NOMO-1 treated with dmso at 0.1 percent for 144 hours (cell line): ENCODE results near the gene EPHA2.
"Not testable (repeated sequence)": the region's sequence is repeated elsewhere in the genome, so short reads cannot be mapped to it uniquely, and the experiment has no call there.

Experiments used
- DNase-seq: peaks from one replicate; lab custom pipeline; 2025; ENCODE audit not compliant: unreplicated experiment; lab: John Stamatoyannopoulos, UW

The EPHA2 gene

DNA sequence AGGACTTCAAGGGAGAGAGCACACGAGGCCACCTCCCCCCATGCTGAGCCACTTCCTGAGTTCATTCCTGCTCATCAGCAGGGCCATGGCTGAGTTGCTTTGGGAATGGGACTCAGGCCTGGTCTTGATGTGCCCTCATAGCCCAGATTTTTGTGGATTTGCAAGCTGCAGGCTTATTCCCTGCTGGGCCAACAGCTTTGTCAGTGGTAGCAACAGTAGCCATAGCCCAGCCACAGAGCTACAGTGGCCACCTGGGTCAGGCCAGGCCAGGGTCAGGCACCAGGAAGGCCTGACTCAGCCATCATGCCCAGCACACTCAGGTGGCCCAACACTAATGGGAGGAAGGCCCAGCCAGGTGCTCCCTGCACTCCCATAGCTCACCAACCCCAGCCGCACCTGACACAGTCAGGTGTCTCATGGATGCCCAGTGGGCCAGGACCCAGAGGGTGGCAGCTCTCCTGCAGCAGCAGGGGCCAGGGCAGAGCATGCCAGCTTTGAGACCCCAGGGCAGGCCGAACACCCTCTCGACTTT lies 33.5 kb downstream of the EPHA2 start:
- DNase-seq: no peak

DNA sequence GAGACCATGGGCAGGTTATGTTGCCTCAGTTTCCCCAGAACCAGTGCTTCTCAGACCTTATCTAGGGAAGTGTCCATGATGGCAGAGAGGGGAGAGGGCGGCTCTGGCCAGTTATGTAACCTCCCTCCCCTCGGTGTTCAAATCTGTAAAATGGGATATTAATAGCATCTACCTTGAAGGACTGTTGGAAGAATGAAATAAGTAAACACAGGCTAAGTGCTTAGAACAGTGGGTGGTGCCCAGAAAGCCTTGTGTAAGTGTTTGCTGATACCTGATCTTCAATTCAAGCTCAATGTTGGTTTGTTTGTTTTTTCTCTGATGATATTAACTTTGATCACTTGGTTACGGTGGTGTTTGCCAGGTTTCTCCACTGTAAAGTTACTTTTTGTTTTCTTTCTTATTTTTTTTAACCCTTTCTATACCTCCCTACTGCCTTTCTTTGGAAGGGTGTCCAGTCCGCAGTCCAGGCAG lies 34.9 kb downstream of the EPHA2 start:
- no peak for DNase-seq

DNA sequence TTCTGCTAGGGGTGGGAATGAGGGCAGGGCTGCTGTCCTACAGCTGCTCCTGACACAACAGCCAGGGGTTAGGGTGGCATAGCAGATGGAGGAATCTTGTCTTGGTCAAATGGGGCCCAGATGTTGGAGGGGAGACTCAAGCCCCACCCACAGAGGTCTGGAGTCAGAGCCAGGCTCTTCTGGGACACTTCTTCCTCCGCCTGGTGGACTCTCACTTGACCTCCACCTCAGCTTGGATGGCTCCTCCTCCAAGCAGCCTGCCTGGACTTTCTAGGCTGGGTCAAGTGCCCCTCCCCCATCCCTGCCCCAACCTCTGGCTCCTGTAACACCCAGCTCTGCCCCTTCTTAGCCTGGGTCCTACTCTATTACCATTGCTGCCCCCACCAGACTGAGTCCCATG lies 35.5 kb downstream of the EPHA2 start:
- DNase-seq: no peak

DNA sequence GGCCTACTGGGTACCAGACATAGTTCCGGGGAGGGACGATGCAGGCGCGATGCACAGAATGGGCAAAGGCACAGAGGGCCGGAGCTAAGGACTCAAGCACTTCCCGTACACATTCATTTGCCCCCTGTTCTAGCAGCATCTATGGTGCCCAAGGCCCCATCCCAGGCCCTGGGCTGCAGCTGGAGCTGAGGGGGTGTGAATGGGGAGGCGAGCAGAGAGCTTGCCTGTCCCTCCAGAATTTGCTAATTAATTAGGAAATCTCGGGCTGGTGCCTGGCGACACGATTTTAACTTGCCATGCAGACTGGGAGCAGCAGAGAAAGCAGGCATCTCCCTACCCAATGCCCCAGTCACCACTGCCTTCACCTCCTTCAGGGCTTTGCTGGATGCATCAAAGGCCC lies 35.9 kb downstream of the EPHA2 start:
- DNase-seq: no peak

DNA sequence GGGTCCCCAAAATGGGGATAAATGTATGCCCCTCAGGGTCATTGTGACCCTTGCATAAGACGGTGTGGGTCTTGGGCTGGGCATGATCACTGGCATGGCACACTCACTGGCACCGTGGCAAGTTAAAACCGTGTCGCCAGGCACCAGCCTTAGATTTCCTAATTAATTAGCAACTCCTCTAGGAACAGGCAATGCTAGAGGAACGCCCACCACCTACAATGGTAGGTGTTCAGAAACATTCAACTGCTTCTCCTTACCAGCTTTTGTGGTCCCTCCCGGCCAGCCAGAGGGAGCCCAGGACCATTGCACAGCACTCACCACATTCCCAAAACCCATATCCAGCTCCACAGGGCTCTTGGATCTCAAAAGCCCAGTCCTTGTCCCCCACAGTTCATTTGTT lies 36.4 kb downstream of the EPHA2 start:
- DNase-seq: no peak

DNA sequence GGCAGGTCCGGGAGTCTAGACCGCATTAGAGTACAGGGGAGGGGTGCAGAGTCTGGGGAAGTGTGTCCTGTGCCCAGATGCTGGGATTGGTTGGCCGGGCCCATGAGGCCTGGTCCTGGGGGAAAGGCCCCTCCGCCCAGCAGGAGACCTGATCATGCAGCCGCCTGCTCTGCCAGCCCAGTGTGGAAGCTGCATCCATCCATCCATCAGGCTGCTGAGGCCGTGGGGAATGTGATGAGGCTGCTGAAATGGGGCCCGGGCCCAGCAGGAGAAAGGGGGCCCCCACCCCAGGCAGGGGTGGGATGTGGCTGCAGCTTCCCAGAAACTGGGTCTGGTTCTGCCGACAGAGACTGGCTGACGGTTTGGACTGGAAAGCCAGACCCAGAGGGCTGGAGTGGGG lies 37.2 kb downstream of the EPHA2 start:
- no peak for DNase-seq

DNA sequence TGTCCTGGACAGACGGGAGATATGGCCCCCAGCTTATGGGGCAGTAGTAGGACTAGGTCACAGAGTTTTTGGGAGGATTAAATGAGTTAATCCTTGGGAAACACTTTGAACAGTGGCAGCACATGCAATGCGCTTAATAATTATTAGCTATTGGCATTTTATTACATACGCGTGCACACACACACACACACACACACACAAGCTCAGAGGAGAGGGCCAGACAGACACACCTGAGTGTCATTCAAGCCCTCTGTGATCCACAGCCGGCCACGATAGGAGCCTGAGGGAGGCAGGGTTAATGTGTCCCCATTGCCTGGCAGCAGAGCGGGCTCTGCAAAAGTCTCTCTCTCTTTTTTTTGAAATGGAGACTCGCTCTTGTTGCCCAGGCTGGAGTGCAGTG lies 37.9 kb downstream of the EPHA2 start:
- no peak for DNase-seq

DNA sequence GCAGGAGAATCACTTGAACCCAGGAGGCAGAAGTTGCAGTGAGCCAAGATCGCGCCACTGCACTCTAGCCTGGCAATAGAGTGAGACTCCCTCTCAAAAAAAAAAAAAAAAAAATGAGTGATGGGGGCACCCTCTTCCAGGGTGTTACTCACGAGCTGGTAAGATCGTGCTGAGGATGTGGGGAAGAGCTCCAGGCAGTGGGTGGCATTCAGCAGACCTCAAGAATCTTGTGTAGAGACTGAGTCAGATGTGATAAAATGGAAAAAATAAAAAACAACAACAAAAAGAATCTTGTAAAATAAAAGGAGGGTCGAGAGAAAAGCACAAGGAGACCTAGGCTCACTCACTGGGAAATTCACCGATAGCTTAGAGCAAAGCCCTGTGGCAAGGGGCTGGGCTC lies 38.5 kb downstream of the EPHA2 start:
- no peak for DNase-seq

DNA sequence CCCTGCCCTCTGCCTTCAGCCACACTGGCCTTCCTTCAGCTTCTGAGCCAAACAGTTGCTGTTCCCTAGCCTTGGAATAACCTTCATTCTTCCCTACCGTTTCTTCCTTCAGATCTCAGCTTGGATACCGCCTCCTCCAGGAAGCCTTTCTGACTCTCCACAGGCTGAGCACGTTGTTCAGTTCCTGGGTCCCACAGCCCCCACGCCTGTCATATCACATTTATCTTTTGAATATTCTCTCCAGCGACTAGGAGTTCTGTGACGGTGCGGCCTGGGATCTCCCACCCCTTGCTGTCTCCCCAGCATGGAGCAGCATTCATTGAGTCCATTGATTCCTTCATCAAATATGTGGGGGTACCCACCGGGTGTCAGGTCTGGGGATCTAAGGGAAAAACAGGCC lies 39.2 kb downstream of the EPHA2 start:
- DNase-seq: no peak

DNA sequence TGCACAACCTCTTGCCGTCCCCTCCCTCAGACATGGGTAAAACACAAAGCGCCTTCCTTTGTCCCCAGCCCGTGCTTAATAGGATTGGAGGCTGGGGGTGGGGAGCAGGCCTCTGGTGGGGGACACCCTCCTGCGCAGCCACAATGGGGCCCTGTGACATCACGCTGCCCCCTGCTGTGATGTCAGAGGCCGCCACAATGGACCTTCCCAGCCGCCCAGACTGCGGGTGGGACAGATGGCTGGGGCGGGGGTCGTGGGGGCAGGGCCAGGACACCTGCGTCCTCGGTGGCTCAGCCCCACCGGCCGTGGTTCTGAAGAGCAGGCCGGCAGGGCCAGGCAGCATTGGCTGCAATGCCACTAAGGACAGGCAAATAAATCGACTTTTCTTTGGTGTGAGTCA lies 39.9 kb downstream of the EPHA2 start:
- DNase-seq: no peak

DNA sequence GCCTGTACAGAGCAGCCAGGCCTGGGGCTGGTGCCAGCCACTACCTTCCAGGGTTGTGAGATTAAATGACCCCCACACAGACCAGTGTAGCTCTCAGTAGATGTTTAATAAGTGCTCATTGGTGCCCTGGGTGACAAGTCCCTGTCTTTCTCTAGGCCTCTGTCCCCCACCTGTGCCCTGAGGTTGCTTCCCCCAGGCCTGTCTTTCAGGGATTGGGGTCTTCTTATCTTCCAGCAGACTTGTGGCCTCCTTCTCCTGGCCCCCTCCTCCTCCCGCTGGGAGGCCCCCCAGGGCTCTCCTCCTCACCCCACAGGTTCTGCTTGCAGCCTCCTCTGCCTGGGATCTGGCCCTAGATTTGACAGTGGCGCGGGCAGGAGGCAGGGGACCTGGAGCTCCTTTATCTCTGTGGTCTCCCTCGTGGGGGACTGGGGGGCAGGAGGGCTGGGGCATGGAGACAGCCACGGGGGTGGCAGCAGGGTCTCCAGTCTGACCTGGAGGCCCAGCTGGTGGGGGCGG lies 40.3 kb downstream of the EPHA2 start:
- DNase-seq: no peak

DNA sequence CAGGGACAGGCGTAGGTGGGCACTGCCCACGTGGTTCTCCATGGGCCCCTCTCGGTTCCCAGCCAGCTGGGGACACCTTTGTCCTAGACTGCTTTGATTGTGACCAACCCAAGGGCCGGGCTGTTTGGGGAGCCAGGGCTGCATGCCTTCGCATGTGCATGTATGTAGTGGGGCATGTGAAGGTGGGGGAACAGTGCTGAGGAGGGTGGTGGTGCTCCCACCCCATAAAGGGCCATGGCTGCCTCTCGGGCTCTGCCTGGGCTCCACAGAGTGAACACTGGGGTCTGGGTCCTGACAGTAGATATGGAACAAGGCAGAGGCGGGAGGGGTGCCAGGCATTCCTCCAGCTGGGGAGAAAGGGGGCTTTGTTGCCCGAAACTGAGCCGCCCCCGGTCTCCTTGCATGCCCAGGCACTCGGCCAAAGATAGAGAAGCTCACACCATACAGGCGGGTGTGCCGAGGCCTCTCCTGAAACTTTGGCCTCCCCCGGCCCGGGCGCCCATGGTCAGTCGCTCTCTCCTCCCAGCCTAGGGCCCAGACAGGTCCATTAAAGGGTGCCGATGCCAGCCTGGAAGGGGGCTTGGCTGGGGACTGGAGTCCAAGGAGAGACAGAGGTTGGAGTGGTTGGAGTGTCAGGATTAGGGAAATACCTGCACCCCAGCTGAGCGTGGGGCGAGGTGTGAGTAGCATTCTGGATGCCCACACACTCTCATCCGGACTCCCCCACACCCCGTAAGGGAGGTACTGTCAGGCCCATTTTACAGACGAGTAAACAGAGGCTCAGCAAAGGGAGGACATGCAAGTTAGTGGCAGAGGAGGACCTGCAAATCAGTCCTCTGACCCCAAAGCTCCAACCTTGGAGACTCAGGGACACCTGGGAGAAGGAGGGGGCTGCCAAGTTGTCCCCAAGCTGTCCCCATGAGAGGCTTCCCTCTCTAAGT lies 41.1 kb downstream of the EPHA2 start:
- no peak for DNase-seq

DNA sequence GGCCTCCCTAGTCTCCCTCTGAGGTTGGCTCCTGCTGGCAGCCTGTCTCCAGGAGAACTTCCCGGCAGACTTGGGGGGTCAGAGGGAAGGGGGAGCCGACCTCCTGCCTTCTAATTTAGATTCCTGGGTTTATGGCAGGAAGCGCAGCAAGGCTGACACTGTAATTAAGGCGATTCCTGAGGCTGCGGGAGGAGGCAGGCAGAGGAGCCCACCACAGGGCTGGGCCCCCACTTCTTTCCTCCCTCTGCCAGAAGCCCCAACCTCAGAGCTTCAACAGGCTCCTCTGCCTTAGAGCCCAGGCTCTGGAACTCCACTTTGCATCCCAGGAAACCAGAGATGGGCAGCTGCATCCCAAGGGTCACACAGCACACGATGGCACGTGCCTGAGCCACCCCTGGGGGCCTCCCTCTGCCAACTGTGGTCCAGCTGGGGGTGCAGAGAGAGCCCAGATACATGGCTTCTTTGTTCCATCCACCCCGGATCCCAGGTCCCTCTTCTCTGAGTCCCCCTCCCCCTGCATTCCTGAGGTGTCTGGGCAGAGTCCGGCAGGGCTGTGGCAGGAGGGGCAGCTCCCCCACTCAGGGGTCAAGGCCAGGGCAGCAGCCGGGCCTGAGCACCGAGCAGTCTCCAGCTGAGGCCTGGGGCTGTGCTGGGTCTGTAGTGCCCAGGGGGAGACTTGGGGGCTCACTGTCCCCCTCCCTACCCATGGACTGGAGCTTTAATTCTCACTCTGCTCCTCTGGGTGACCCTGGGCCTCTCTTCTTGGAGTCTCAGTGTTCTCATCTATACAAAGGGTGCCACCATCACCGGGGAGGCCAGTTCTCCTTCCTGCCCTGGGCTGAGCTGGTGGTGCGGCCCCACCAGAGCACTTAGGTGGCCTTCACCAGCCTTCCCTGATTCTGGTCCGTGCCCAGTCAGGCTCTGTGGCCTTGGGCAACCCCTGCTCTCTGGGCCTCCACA lies 43.0 kb downstream of the EPHA2 start:
- no peak for DNase-seq

DNA sequence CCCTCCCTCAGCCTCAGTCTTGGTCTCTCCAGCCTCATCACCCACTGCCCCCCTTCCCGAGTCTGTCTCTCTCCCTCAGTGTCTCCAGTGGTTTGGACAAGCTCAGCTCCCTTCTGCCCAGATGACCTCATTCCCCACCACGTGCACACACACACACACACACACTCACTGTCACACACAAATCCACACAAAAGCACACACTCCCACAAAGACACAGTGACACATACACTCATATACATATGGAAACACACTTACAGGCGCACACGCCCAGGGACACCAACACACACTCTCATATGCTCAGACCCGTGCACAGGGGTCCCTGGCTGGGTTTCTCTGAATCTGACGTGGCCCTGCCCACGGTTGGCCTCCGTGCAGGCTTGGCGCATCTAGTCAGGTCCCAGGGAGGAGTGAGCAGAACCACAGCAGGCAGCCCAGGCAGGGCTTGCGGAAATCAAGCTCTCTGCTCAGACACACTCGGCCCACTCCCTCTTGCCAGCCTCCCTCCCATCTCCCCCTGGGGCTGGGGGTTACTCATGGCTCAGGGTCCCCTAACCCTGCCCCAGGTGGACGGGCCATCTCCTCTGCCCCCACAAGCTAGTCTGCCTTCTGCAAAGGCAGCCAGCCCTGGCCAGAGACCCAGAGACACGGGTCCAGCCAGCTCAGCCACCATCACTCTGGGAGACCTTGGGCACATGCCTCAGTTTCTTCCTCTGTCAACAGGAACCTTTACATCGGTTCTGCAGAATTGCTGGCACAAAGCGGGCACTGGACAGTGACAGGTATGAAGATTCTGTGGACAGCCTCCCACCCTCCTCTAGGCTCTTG lies 43.9 kb downstream of the EPHA2 start:
- DNase-seq: no peak

DNA sequence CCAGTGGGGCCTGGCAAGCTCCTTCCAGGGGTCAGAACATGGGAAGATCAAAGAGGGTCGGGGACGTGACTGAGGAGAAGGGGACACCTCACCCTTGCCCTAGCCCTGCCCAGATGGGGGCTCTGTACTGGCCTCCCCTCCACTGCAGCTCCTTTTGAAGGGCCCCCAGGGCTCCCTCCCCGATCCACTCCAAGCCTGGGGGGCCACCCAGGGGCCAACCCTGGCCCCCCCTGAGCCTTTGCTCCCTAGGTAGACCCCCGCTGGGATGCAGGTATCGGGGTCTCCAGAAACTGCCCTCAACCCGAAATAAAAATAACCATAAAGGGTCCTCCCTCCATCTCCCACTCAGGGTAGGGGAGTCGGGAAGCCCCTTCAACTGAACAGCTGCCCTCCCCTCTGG lies 45.0 kb downstream of the EPHA2 start:
- DNase-seq: no peak

DNA sequence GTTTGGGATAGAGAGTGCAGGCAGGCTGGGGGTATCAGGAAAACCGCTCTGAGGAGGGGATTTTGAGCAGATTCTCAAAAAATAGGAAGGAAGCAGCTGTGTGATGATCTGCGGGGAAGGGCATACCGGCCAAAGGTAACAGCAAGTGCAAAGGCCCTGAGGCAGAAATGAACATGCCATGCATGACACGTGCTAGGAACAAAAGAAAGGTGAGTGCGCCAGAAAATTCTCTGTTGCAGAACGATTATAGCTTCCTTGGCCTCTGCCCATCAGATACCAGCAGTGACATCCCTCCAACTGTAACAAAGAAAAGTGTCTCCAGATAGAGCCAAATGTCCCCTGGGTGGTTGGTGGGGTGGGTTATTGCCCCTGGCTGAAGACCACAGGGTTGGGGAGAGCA lies 45.4 kb downstream of the EPHA2 start:
- DNase-seq: no peak

DNA sequence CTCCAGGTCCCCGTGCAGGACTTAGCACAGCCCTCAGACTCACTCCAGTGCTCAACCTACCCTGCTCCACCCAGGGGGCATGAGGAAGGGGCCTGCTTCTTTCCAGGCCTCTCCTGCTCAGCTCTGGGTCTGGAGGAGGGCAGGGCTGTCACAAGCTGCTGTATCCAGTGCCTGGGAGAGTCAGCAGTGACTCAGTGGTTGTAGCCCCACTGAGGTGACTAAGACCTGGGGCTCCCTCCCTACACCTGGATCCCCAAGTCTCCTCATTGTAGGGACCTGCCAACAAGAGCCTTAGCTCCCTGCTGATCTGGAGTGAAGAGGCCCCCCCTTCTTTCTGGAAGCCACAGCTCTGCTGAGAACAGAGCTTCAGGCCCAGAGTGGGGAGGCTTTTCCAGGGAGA lies 46.3 kb downstream of the EPHA2 start:
- no peak for DNase-seq

DNA sequence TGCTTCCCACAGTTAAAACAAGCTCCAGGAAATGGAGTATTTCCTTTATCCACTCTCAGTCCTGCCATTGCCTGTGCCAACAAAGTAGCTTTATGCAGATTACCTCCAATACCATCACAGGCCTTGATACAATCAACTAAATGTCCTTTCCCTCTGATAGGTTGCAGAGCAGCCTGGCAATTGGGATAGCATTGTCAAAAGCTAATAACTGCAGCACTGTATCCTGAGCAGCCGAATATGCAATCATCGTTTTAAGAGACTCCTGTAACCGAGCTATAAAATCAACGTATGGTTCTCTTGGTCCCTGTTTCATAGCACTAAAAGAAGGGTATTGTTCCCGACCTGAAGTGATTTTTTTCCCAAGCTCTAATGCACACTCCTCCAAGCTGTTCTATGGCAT lies 48.8 kb downstream of the EPHA2 start:
- DNase-seq: not testable (repeated sequence)

DNA sequence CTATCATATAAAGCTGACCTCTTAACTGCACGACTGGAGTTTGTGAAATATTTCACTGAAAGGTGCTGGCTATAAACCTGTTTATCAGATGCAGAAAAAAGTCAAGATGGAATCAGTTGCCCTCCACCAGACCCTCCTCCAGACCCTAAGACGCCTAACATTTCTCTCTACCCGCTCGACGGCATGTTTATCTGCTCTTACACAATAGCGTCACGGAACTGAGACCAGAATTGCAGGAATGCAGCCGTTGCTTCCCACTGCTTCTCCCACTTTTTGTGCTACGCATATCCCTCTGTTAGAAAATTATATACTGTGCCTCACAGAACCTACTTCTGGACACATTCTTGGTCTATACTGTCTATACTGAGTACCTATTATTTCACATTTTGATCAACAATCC lies 54.2 kb downstream of the EPHA2 start:
- DNase-seq: no peak

DNA sequence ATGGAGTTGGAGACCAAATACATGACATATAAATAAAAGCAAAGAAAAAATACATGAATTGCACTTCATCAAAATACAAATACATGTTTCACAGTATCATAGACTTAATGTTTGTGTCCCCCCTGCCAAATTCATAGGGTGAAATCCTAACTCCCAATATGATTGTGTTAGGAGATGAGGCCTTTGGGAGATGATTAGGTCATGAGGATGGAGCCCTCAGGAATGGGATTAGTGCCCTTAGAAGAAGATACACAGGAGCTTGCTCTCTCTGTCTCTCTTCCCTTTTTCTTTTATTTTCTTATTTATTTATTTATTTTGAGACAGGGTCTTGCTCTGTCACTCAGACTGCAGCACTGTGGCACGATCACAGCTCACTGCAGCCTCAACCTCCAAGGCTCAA lies 56.5 kb downstream of the EPHA2 start:
- no peak for DNase-seq
